ENCODE results near the gene SOHLH1.
A peak's percentile ranks its signal among the peaks of the same experiment; 100 is the strongest.
"Not testable (repeated sequence)": the region's sequence is repeated elsewhere in the genome, so short reads cannot be mapped to it uniquely, and the experiment has no call there.

Gene SOHLH1

DNA sequence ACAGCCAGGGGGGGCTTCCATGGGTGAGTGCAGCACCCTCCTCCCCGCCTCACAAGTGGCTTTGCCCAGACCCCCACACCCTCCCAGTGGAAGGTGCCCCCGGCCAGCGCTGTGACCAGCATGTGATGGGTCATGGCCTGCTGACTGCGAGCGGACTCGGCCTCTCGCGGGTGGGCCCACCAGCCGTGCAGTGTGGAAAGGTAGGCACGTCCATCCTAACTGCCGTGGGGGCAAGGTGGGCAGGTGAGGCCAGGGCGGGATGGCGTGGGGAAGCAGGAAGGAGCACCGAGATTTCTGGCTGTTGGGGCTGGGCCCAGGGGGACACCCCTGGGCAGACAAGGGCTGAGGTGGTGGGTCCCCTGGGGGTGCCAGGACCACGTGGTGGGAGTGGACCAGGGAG lies 12.1 kb downstream of the SOHLH1 start:
- Histone ChIP-seq H3K4me3 (ENCODE audit: low read length) (no peak overlapping the region), H3K4me1 (ENCODE audit: insufficient read depth, low read length) (no peaks in the 10 kb centered on the region), H3K27ac (ENCODE audit: low read length) (no peak overlapping the region), H3K9me3 (ENCODE audit: insufficient read depth, low read depth, low read length) (no peaks in the 10 kb centered on the region), H3K36me3 (ENCODE audit: insufficient read depth, low read depth, low read length) (no peaks in the 10 kb centered on the region), H3K27me3 (ENCODE audit: insufficient read depth, low read length) (no peaks in the 10 kb centered on the region), H3K9ac (ENCODE audit: low read depth, low read length) (no peak overlapping the region)

DNA sequence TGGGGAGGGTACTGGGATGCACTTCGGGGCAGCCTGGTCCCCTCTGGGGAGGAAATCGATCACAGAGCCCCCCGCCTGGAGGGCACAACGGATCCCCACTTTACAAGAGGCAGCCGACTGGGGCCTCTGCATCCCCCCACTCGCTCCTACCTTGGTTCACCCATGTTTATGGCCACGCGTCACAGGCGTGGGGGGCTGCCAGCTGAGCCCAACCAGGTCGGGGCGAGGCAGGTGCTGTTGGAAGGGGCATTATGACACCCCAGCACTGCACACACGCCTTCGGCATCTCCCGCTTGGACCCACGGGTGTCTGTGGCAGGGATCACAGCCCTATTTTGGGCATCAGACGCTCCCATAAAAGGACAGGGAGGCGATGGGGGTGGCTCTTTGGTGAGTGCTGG lies 14.6 kb downstream of the SOHLH1 start:
- H3K4me3 ChIP-seq (ENCODE audit: low read length) = no peak overlapping the region
- no peak overlapping the region for H3K27ac ChIP-seq (ENCODE audit: low read length)
- H3K9me3 ChIP-seq (ENCODE audit: insufficient read depth, low read depth, low read length) = no peaks in the 10 kb centered on the region
- no peak overlapping the region for H3K9ac ChIP-seq (ENCODE audit: low read depth, low read length)
- no peaks in the 10 kb centered on the region; the same call in 1 of the 2 replicates for H3K4me1 ChIP-seq (ENCODE audit: insufficient read depth, low read length)
- H3K36me3 ChIP-seq (ENCODE audit: insufficient read depth, low read depth, low read length) = no peaks in the 10 kb centered on the region
- H3K27me3 ChIP-seq (ENCODE audit: insufficient read depth, low read length) = no peaks in the 10 kb centered on the region

DNA sequence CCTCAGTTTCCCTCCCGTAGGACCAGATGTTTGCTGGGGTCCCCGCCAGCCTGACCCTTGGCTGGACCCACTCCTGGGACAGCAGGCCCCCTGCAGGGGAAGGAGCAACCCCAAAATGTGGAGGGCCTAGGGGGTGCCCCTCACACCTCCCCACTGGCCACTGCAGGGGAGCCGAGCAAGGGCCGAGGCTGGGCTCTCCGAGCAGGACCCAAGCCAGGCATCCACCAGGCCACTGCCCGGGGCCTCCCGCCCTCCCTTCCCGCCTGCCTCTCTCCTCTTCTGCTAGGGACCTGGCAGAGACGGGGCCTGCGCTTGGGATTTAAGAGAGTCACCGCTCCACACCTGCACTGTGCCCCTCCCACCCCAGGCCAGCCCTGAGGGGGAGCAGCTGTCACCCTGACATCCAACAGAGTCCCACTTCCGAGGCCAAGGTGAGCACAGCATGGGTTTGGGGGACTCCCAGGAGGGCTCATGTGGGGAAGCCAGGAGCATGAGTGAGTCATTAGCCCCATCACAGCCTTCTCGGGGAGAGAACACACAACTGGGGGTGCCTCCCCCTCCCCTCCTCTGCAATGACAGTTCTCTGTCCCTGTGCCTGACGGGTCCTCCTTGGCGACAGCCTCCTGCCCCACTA lies 15.8 kb downstream of the SOHLH1 start:
- Histone ChIP-seq H3K9ac (ENCODE audit: low read depth, low read length) (no peak overlapping the region), H3K4me1 (ENCODE audit: insufficient read depth, low read length) (no peaks in the 10 kb centered on the region; the same call in 1 of the 2 replicates), H3K27me3 (ENCODE audit: insufficient read depth, low read length) (no peaks in the 10 kb centered on the region), H3K4me3 (ENCODE audit: low read length) (no peak overlapping the region), H3K27ac (ENCODE audit: low read length) (no peak overlapping the region), H3K9me3 (ENCODE audit: insufficient read depth, low read depth, low read length) (no peaks in the 10 kb centered on the region), H3K36me3 (ENCODE audit: insufficient read depth, low read depth, low read length) (no peaks in the 10 kb centered on the region)

GRCh38 chr9:135681161-135681560 lies 18.1 kb downstream of the SOHLH1 start:
- Histone ChIP-seq H3K27me3 (ENCODE audit: insufficient read depth, low read length) (no peaks in the 10 kb centered on the region), H3K27ac (ENCODE audit: low read length) (no peak overlapping the region), H3K4me3 (ENCODE audit: low read length) (no peak overlapping the region), H3K9me3 (ENCODE audit: insufficient read depth, low read depth, low read length) (no peaks in the 10 kb centered on the region), H3K4me1 (ENCODE audit: insufficient read depth, low read length) (no peaks in the 10 kb centered on the region; the same call in 1 of the 2 replicates), H3K36me3 (ENCODE audit: insufficient read depth, low read depth, low read length) (no peaks in the 10 kb centered on the region), H3K9ac (ENCODE audit: low read depth, low read length) (no peak overlapping the region)

- no peaks in the 10 kb centered on the region for H3K36me3 ChIP-seq (ENCODE audit: insufficient read depth, low read depth, low read length)
- no peaks in the 10 kb centered on the region for H3K27me3 ChIP-seq (ENCODE audit: insufficient read depth, low read length)
- no peak overlapping the region for H3K9ac ChIP-seq (ENCODE audit: low read depth, low read length)
- H3K9me3 ChIP-seq (ENCODE audit: insufficient read depth, low read depth, low read length) = no peaks in the 10 kb centered on the region
- no peak overlapping the region for H3K27ac ChIP-seq (ENCODE audit: low read length)
- H3K4me1 ChIP-seq (ENCODE audit: insufficient read depth, low read length) = no peaks in the 10 kb centered on the region; the same call in 1 of the 2 replicates
- no peak overlapping the region for H3K4me3 ChIP-seq (ENCODE audit: low read length)
Observed at GRCh38 chr9:135680056-135680455, 19.2 kb downstream of the SOHLH1 start.

GRCh38 chr9:135678236-135679017 lies 20.9 kb downstream of the SOHLH1 start:
- H3K4me3 ChIP-seq (ENCODE audit: low read length) = no peak overlapping the region
- no peak overlapping the region for H3K9ac ChIP-seq (ENCODE audit: low read depth, low read length)
- H3K9me3 ChIP-seq (ENCODE audit: insufficient read depth, low read depth, low read length) = no peaks in the 10 kb centered on the region
- no peak overlapping the region for H3K27ac ChIP-seq (ENCODE audit: low read length)
- H3K36me3 ChIP-seq (ENCODE audit: insufficient read depth, low read depth, low read length) = no peaks in the 10 kb centered on the region
- no peaks in the 10 kb centered on the region for H3K27me3 ChIP-seq (ENCODE audit: insufficient read depth, low read length)
- no peaks in the 10 kb centered on the region; the same call in 1 of the 2 replicates for H3K4me1 ChIP-seq (ENCODE audit: insufficient read depth, low read length)

- Histone ChIP-seq H3K4me3 (ENCODE audit: low read length) (no peak overlapping the region), H3K4me1 (ENCODE audit: insufficient read depth, low read length) (no peaks in the 10 kb centered on the region; the same call in 1 of the 2 replicates), H3K27me3 (ENCODE audit: insufficient read depth, low read length) (no peaks in the 10 kb centered on the region)
Observed at GRCh38 chr9:135677641-135678168, 21.6 kb downstream of the SOHLH1 start.

DNA sequence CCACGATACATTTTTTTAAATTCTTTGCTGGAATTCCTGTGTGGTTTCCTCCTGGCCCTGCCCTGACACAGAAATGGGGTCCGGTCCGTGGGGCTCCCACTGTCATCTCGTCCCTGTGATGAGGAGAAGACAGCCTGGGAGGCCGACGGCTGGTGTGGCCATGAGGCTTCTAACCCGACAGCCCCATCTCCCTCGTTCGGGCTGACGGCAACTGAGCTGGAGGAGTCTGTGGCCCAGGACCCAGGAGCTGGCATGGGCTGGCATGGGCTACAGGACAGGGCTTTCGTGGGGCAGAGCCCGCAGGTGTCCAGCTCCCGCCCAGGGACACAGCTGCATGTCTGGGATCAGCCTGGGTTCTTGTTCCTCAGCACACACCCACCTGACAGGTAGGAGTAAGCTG lies 22.4 kb downstream of the SOHLH1 start:
- no peaks in the 10 kb centered on the region; the same call in 1 of the 2 replicates for H3K4me1 ChIP-seq (ENCODE audit: insufficient read depth, low read length)
- no peak overlapping the region for H3K4me3 ChIP-seq (ENCODE audit: low read length)
- no peaks in the 10 kb centered on the region for H3K27me3 ChIP-seq (ENCODE audit: insufficient read depth, low read length)
- H3K27ac ChIP-seq (ENCODE audit: low read length) = no peak overlapping the region
- H3K9me3 ChIP-seq (ENCODE audit: insufficient read depth, low read depth, low read length) = no peaks in the 10 kb centered on the region
- H3K9ac ChIP-seq (ENCODE audit: low read depth, low read length) = no peak overlapping the region
- H3K36me3 ChIP-seq (ENCODE audit: insufficient read depth, low read depth, low read length) = no peaks in the 10 kb centered on the region

More at GRCh38 chr9:135677641-135678168, 21.6 kb downstream of the SOHLH1 start:
- Histone ChIP-seq H3K36me3 (ENCODE audit: insufficient read depth, low read depth, low read length) (no peaks in the 10 kb centered on the region), H3K9me3 (ENCODE audit: insufficient read depth, low read depth, low read length) (no peaks in the 10 kb centered on the region), H3K27ac (ENCODE audit: low read length) (no peak overlapping the region), H3K9ac (ENCODE audit: low read depth, low read length) (no peak overlapping the region)

- no peaks in the 10 kb centered on the region for H3K9me3 ChIP-seq (ENCODE audit: insufficient read depth, low read depth, low read length)
- no peak overlapping the region for H3K9ac ChIP-seq (ENCODE audit: low read depth, low read length)
- no peaks in the 10 kb centered on the region for H3K4me1 ChIP-seq (ENCODE audit: insufficient read depth, low read length)
- H3K27me3 ChIP-seq (ENCODE audit: insufficient read depth, low read length) = no peaks in the 10 kb centered on the region
- H3K27ac ChIP-seq (ENCODE audit: low read length) = no peak overlapping the region
- H3K36me3 ChIP-seq (ENCODE audit: insufficient read depth, low read depth, low read length) = no peaks in the 10 kb centered on the region
- H3K4me3 ChIP-seq (ENCODE audit: low read length) = no peak overlapping the region
Observed at GRCh38 chr9:135674977-135675376, 24.3 kb downstream of the SOHLH1 start.

- Histone ChIP-seq H3K36me3 (ENCODE audit: insufficient read depth, low read depth, low read length) (no peaks in the 10 kb centered on the region), H3K9ac (ENCODE audit: low read depth, low read length) (no peak overlapping the region), H3K4me3 (ENCODE audit: low read length) (no peak overlapping the region), H3K27ac (ENCODE audit: low read length) (no peak overlapping the region), H3K27me3 (ENCODE audit: insufficient read depth, low read length) (no peaks in the 10 kb centered on the region), H3K9me3 (ENCODE audit: insufficient read depth, low read depth, low read length) (no peaks in the 10 kb centered on the region), H3K4me1 (ENCODE audit: insufficient read depth, low read length) (no peaks in the 10 kb centered on the region)
Observed at GRCh38 chr9:135673941-135674340, 25.3 kb downstream of the SOHLH1 start.

- H3K27ac ChIP-seq (ENCODE audit: low read length); H3K4me1 ChIP-seq (ENCODE audit: insufficient read depth, low read length); H3K27me3 ChIP-seq (ENCODE audit: insufficient read depth, low read length); H3K9ac ChIP-seq (ENCODE audit: low read depth, low read length); H3K36me3 ChIP-seq (ENCODE audit: insufficient read depth, low read depth, low read length); H3K4me3 ChIP-seq (ENCODE audit: low read length); H3K9me3 ChIP-seq (ENCODE audit: insufficient read depth, low read depth, low read length): not testable (repeated sequence)
Observed at GRCh38 chr9:135672786-135673185, 26.5 kb downstream of the SOHLH1 start.

DNA sequence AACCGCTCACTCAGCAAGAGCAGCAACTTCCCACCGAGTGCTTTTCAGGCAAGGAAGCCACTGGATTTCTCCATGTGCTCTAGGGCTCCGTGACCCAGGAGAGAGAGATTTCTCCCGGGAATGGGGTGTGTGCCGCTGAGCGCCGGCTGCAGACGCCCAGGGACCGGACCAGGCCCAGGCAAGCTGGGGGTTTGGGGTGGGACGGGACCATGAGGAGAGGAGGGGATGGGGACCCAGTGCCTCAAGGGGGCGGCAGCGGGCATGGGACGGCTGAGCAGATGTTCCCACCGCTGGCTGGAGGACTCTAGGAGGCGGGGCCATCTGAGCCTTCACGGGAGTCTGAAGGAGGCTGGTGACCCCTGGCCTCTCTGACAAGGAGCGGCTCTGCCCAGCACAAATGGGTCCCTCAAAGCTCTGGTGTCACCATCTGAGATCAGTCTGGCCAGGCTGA lies 27.7 kb downstream of the SOHLH1 start:
- H3K4me3 ChIP-seq (ENCODE audit: low read length) = peak overlapping the region; percentile 54; the same call in 1 of the 2 replicates
- no peak overlapping the region for H3K9ac ChIP-seq (ENCODE audit: low read depth, low read length)
- no peaks in the 10 kb centered on the region for H3K27me3 ChIP-seq (ENCODE audit: insufficient read depth, low read length)

More for the DNA sequence above, 27.7 kb downstream of the SOHLH1 start:
- Histone ChIP-seq H3K9me3 (ENCODE audit: insufficient read depth, low read depth, low read length) (peaks cover 5% of the 10 kb centered on the region), H3K36me3 (ENCODE audit: insufficient read depth, low read depth, low read length) (no peaks in the 10 kb centered on the region), H3K27ac (ENCODE audit: low read length) (no peak overlapping the region), H3K4me1 (ENCODE audit: insufficient read depth, low read length) (no peaks in the 10 kb centered on the region)

Measured in iPS-20b (cell line).